Neuronal stem cell (in vitro differentiated cells): ENCODE results near the gene SLC25A6.

Experiments
- DNase-seq: peaks from one replicate; pipeline ENCODE4 v3.0.0-alpha.2; 2013; ENCODE audit warnings: low spot score
- H2AFZ ChIP-seq: one replicate; pipeline ENCODE4 v1.6.1; 2013; ENCODE audit warnings: mild to moderate bottlenecking, low read length, inconsistent platforms
- H2AK5ac ChIP-seq: 2 replicates; pipeline ENCODE4 v1.6.1; 2013; ENCODE audit warnings: low read depth, mild to moderate bottlenecking, inconsistent platforms, low read length, moderate library complexity, mixed read lengths
- H2BK120ac ChIP-seq: 2 replicates; pipeline ENCODE4 v1.6.1; 2013; ENCODE audit warnings: low read depth, mild to moderate bottlenecking, inconsistent platforms, low read length, moderate library complexity, mixed read lengths
- H2BK12ac ChIP-seq: one replicate; pipeline ENCODE4 v1.6.1; 2013; ENCODE audit warnings: low read length, inconsistent platforms
- H2BK15ac ChIP-seq: 2 replicates; pipeline ENCODE4 v1.6.1; 2013; ENCODE audit warnings: mild to moderate bottlenecking, low read length, inconsistent platforms, mixed read lengths
- H2BK5ac ChIP-seq: one replicate; pipeline ENCODE4 v1.6.1; 2013; ENCODE audit warnings: inconsistent platforms, mild to moderate bottlenecking, low read length, moderate library complexity
- H3K14ac ChIP-seq: one replicate; pipeline ENCODE4 v1.6.1; 2013; ENCODE audit warnings: low read length, inconsistent platforms
- H3K18ac ChIP-seq: 2 replicates; pipeline ENCODE4 v1.6.1; 2013; ENCODE audit warnings: low read length, inconsistent platforms
- H3K23ac ChIP-seq: 2 replicates; pipeline ENCODE4 v1.6.1; 2013; ENCODE audit warnings: low read depth, mild to moderate bottlenecking, mixed read lengths, low read length, inconsistent platforms; ENCODE audit not compliant: poor library complexity
- H3K27ac ChIP-seq: replicated peaks from 3 replicates; pipeline ENCODE4 v1.5.1; 2013; ENCODE audit warnings: low read length, inconsistent platforms
- H3K27me3 ChIP-seq, 3 experiments: 2 replicates each; pipeline ENCODE4 v1.6.1; 2013; ENCODE audit warnings: low read length in 3 of 3, mild to moderate bottlenecking in 2 of 3, inconsistent platforms in 1 of 3, low read depth in 1 of 3, mixed read lengths in 1 of 3, moderate library complexity in 1 of 3; ENCODE audit not compliant: control insufficient read depth in 3 of 3, insufficient read depth in 3 of 3
- H3K36me3 ChIP-seq, 2 donors: replicated peaks in 1 of 2; 2 replicates each; pipeline ENCODE4 v1.6.1; 2013; ENCODE audit warnings: low read length in 2 of 2; ENCODE audit not compliant: control insufficient read depth in 2 of 2, insufficient read depth in 2 of 2
- H3K4ac ChIP-seq: 2 replicates; pipeline ENCODE4 v1.6.1; 2013; ENCODE audit warnings: inconsistent platforms, mild to moderate bottlenecking, low read length, moderate library complexity
- H3K4me1 ChIP-seq, 2 donors: 1 replicate in 1 of 2; 2 replicates in 1 of 2; pipeline ENCODE4 v1.6.1; 2013; ENCODE audit warnings: low read length in 2 of 2, low read depth in 1 of 2; ENCODE audit not compliant: control insufficient read depth in 2 of 2, insufficient read depth in 1 of 2
- H3K4me2 ChIP-seq: one replicate; pipeline ENCODE4 v1.6.1; 2013; ENCODE audit warnings: mild to moderate bottlenecking, low read length, inconsistent platforms; ENCODE audit not compliant: insufficient read depth, poor library complexity, severe bottlenecking
- H3K4me3 ChIP-seq, 2 donors: 2 replicates each; pipeline ENCODE4 v1.5.1; 2013; ENCODE audit warnings: low read length in 2 of 2, mild to moderate bottlenecking in 2 of 2, inconsistent platforms in 1 of 2, moderate library complexity in 1 of 2
- H3K79me1 ChIP-seq: one replicate; pipeline ENCODE4 v1.6.1; 2013; ENCODE audit warnings: low read depth, mild to moderate bottlenecking, inconsistent platforms, low read length, moderate library complexity
- H3K9ac ChIP-seq: one replicate; pipeline ENCODE4 v1.6.1; 2013; ENCODE audit warnings: mild to moderate bottlenecking, low read depth, low read length, inconsistent platforms; ENCODE audit not compliant: poor library complexity
- H3K9me3 ChIP-seq, 2 donors: replicated peaks in 1 of 2; 2 replicates each; pipeline versions ENCODE3 to v1.6.1; 2013; ENCODE audit warnings: low read length in 2 of 2, mild to moderate bottlenecking in 2 of 2, inconsistent platforms in 1 of 2, low read depth in 1 of 2, mixed read lengths in 1 of 2, moderate library complexity in 1 of 2; ENCODE audit not compliant: control insufficient read depth in 2 of 2, insufficient read depth in 1 of 2
- H4K8ac ChIP-seq: one replicate; pipeline ENCODE4 v1.6.1; 2013; ENCODE audit warnings: low read depth, mild to moderate bottlenecking, inconsistent platforms, low read length, moderate library complexity
- H4K91ac ChIP-seq: one replicate; pipeline ENCODE4 v1.6.1; 2013; ENCODE audit warnings: low read length, low read depth, mild to moderate bottlenecking, inconsistent platforms; ENCODE audit not compliant: poor library complexity
- WGBS, 2 donors: extraction: QIAGEN DNeasy Blood & Tissue Kit; methylation state at CpG; one replicate each; pipeline ENCODE4 v1.1.7; 2013; ENCODE audit warnings: missing lambda C conversion rate in 2 of 2, mixed read lengths in 1 of 2; ENCODE audit not compliant: insufficient read length in 2 of 2, insufficient replicate concordance in 1 of 2; ENCODE audit errors: extremely low coverage in 2 of 2; 5-methylcytosine and 5-hydroxymethylcytosine counted together

The SLC25A6 gene

DNA sequence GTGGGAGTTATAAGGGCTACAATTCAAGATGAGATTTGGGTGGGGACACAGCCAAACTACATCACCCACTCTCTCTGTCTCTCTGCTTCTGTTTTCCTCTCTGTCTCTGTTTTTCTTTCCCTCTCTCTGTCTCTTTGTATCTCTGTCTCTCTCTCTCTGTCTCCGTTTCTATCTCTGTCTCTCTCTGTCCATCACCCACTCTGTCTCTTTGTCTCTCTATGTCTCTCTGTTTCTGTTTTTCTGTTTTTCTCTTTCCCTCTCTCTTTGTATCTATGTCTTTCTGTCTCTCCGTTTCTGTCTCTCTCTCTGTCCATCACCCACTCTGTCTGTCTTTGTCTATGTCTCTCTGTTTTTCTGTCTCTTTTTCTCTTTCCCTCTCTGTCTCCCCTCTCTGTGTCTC lies 30.0 kb downstream of the SLC25A6 start:
- Histone ChIP-seq H3K27ac (no peak overlapping the region), H3K9ac (no peak overlapping the region), H2AFZ (no peak overlapping the region), H3K36me3 (peaks cover 6 to 8% of the 10 kb centered on the region in 2 donors), H3K4me2 (no peak overlapping the region), H2BK120ac (no peak overlapping the region), H3K79me1 (no peaks in the 10 kb centered on the region), H3K14ac (no peak overlapping the region), H3K9me3 (peaks cover 3% of the 10 kb centered on the region in 2 donors), H2BK12ac (no peak overlapping the region), H3K23ac (no peak overlapping the region), H4K8ac (no peak overlapping the region), H3K4me1 (no peaks in the 10 kb centered on the region), H3K4ac (no peak overlapping the region), H3K18ac (no peak overlapping the region), H3K4me3 (no peak overlapping the region), H2BK15ac (no peak overlapping the region), H3K27me3 (no peaks in the 10 kb centered on the region), H4K91ac (no peak overlapping the region), H2AK5ac (no peak overlapping the region), H2BK5ac (no peak overlapping the region)
- WGBS, 2 donors = no CpG with 5 or more reads among the region's 2 CpGs
- no peak for DNase-seq

- DNase-seq = no peak
- Histone ChIP-seq H3K27ac (no peak overlapping the region), H3K9me3 (peaks cover 3% of the 10 kb centered on the region in 2 donors), H3K23ac (no peak overlapping the region), H4K91ac (no peak overlapping the region), H3K36me3 (peaks cover 6 to 8% of the 10 kb centered on the region in 2 donors), H2BK12ac (no peak overlapping the region), H4K8ac (no peak overlapping the region), H3K14ac (no peak overlapping the region), H3K18ac (no peak overlapping the region), H2AFZ (no peak overlapping the region), H3K79me1 (no peaks in the 10 kb centered on the region), H2BK15ac (no peak overlapping the region), H3K4me1 (no peaks in the 10 kb centered on the region), H3K4me2 (no peak overlapping the region), H3K4ac (no peak overlapping the region), H3K4me3 (no peak overlapping the region), H3K9ac (no peak overlapping the region), H2BK5ac (no peak overlapping the region), H2BK120ac (no peak overlapping the region), H3K27me3 (no peaks in the 10 kb centered on the region), H2AK5ac (no peak overlapping the region)
- no CpG with 5 or more reads among the region's 12 CpGs for WGBS, 2 donors
Observed at GRCh38 chrX:1361275-1361674, 30.6 kb downstream of the SLC25A6 start.

GRCh38 chrX:1360171-1360570 lies 31.7 kb downstream of the SLC25A6 start:
- Histone ChIP-seq H2BK5ac (no peak overlapping the region), H2AFZ (no peak overlapping the region), H3K9ac (no peak overlapping the region), H3K27ac (no peak overlapping the region), H3K4ac (no peak overlapping the region), H3K4me1 (peaks cover 5 to 7% of the 10 kb centered on the region in 2 donors), H3K18ac (no peak overlapping the region), H2BK12ac (no peak overlapping the region), H3K14ac (no peak overlapping the region), H3K79me1 (no peaks in the 10 kb centered on the region), H3K4me3 (no peak overlapping the region), H4K91ac (no peak overlapping the region), H3K36me3 (peaks cover 6 to 8% of the 10 kb centered on the region in 2 donors), H3K4me2 (no peak overlapping the region), H3K9me3 (peaks cover 3% of the 10 kb centered on the region in 2 donors), H3K27me3 (no peaks in the 10 kb centered on the region), H3K23ac (no peak overlapping the region), H2BK15ac (no peak overlapping the region), H2AK5ac (no peak overlapping the region), H2BK120ac (no peak overlapping the region), H4K8ac (no peak overlapping the region)
- DNase-seq = no peak
- WGBS, 2 donors = no CpG with 5 or more reads among the region's 2 CpGs

DNA sequence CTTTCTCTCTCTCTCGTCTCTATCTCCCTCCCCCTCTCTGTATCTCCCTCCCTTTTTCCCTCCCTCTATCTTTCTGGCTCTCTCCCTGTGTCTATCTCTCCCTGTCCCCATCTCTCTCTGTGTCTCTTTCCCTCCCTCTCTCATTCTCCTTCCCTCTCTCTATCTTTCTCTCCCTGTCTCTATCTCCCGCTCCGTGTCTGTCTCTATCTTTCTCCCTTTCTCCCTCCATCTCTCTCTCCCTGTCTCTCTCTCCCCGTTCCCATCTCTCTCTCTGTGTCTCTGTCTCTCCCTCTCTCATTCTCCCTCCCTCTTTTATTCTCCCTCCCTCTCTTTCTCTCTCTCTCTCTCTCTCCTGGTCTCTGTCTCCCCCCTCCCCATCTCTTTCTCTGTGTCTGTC lies 32.4 kb downstream of the SLC25A6 start:
- no CpG with 5 or more reads among the region's 4 CpGs for WGBS, 2 donors
- peaks cover 6 to 8% of the 10 kb centered on the region in 2 donors for H3K36me3 ChIP-seq

More for the DNA sequence above, 32.4 kb downstream of the SLC25A6 start:
- no peak overlapping the region for H2BK5ac ChIP-seq
- no peak overlapping the region for H4K91ac ChIP-seq
- peaks cover 3% of the 10 kb centered on the region in 2 donors for H3K9me3 ChIP-seq
- no peak overlapping the region for H2BK12ac ChIP-seq
- no peaks in the 10 kb centered on the region for H3K79me1 ChIP-seq
- no peak overlapping the region for H3K4me3 ChIP-seq
- no peak overlapping the region for H3K27ac ChIP-seq
- no peak overlapping the region for H2AFZ ChIP-seq
- H3K4me1 ChIP-seq = peaks cover 5 to 7% of the 10 kb centered on the region in 2 donors
- no peak overlapping the region for H2BK120ac ChIP-seq
- H3K27me3 ChIP-seq = no peaks in the 10 kb centered on the region
- H3K9ac ChIP-seq = no peak overlapping the region
- no peak overlapping the region for H3K14ac ChIP-seq
- H3K23ac ChIP-seq = no peak overlapping the region
- H3K4ac ChIP-seq = no peak overlapping the region
- H2AK5ac ChIP-seq = no peak overlapping the region
- no peak for DNase-seq
- no peak overlapping the region for H3K18ac ChIP-seq
- no peak overlapping the region for H2BK15ac ChIP-seq
- no peak overlapping the region for H3K4me2 ChIP-seq
- H4K8ac ChIP-seq = no peak overlapping the region
